NCI-H510A (cell line): ENCODE measurements around the gene RNF5.
"Not testable (repeated sequence)": the region's sequence is repeated elsewhere in the genome, so short reads cannot be mapped to it uniquely, and the experiment has no call there.

ENCODE experiments used
- DNase-seq: peaks from one replicate; lab custom pipeline; 2025; lab: John Stamatoyannopoulos, UW

The RNF5 gene

DNA sequence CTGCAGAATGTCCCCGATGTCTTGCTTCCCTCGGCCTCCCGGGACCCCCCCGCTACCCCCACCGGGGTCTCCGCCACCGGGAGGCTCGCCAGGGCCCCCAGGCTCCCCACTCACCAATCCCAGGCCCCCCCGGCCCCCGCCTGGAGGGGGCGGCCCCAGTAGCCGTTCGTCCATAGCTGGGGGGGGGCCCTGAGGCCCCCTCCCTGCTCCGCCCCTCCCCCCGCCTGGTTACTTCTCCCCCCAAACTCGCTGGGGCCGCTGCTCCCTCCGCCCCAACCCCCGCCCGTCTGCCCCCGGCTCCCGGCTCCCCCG lies 11.5 kb downstream of the RNF5 start:
- DNase-seq: no peak

DNA sequence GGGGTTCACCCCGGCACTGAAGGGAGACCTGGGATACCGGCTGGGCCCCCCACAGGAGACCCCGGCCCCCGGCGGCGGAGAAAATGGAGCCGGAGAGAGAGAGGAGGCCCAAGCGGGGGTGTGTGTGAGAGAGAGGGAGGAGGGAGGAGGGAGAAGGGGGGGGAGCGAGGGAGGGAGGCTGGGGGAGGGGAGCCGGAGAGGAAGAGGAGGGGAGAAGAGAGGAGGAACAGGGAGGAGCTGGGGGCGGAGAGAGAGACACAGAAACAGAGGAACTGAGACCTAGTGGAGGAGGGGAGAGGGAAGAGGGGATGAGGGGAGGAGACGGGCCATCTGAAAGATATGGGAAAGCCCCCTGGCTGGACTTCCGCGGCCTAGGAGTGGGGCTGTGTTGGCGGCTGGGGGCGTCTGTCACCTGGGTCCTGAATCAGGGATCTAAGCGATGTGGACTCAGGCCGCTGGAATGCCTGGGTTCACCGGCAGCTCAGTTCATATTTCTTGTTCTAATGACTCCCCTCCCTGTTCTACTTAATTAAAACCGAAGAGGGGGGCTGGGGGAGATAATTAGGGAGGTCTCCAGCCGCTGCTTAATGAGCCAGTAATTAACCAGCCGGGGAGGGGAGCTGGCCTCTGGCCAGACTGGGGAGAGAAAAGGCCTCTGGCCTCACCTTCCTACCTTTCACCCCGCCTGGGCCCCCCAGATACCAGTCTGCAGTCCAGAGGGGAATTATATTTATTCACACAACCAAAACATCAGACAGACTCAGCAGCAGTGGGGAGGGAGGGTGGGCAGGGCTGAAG lies 12.0 kb downstream of the RNF5 start, which contains the start of gene PBX2:
PBX2 (minus strand) TSS at position 149 of the 798 bp plus-strand sequence. CDS start 287 bp downstream, outside the sequence.
- peak; percentile 82 for DNase-seq

DNA sequence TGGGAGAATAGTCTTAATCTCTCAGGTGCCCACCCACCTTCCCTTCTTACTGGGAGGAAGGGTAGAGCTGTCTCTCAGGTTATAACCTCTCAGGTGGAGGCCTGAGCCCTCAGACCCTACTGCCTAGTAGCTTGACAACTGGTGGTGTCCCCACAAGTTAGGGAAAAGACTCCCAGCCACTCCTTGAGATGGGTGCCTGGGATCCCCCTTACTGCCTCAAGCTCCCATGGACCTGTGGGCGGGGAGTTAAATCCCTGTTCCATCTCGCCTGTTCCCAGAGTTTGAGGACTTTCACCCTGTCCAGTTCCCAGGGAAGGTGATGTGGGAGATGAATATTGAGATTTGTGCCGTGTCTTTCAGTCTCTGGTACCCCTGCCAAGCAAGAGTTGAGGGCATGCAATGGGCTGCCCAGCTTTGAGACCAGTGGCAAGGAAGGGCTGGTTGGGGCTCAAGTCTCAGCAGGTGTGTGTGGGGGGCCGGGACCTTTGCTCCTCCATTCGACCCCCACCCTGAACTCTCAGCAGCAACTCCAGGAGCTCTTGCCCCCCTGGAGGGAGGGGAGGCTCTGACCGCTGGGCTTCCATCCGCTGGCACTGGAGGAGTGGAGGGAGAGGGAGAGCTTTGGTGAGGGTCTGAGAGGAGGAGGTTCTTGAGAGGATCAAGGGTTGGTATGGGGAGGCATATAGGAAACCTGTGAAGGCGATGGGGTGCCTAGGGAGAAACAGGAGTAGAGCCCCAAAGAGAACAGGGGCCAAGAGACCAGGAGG lies 12.9 kb downstream of the RNF5 start:
- DNase-seq: no peak

DNA sequence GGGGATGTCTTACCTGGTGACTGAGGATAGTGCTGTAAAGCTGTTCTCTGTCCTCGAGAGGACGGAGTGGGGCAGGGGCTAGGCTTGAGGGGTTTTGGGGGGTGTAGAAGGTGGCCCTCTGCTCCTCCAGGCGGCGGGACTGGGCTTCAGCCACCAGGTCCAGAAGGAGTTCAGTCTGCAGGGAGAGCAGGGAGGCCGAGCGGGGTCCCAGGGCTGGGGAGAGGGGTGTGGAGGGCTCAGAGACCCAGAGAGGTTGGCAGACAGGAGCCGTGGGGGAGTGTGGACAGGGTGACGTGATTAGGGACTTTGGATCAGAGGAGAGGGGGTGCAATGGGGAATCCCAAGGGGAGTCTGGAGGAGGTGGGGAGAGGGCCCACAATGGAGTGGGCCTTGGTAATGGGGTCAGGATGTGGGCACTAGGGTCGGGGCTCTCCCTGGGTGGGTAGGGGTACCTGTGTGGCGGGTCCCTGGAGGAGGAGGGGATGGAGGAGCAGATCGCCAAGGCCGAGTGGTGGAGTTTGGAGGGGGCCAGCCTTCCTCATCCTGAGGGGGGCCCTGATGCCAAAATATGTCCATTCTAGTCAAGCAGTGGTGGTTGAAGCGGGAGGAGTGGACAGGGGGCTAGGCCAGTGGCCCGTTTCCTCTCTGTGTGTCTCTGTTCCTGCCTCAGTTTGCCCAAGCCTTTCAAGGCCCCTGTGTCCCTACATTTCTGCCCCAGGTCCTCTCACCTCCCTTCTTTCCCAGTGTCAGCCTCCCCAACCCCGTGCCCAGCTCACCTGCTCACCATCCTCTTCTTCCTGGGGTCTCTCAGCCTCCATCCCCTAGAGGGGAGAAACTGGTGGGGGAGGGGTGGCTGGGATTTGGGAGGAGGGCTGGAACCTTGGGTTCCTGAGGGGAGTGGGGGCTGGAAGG lies 13.7 kb downstream of the RNF5 start:
- DNase-seq: no peak

DNA sequence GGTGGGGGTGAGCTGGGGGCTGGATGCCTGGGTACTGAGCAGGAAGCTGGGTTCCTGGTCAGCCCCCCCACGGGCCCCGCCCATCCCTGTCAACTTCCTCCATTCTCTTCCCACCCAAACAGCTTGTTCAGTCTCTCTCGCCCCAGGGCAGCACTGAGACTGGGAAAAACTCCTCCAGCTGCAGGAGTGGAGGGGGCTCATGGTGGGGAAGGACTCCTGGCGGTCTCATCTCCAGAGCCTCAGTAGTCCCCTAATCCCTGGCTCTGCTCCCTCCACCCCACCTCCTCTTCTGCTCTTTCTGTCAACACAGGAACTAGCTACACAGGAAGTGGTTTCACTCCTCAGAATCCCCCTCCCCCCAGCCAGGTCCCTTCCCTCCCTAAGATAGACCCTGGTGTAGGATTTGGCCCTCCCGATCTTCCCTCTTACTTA lies 14.4 kb downstream of the RNF5 start, which contains the start of gene GPSM3:
GPSM3 (minus strand) TSS at position 36 of the 432 bp plus-strand sequence. CDS start 130 bp downstream, outside the sequence.
- DNase-seq: peak; percentile 52

DNA sequence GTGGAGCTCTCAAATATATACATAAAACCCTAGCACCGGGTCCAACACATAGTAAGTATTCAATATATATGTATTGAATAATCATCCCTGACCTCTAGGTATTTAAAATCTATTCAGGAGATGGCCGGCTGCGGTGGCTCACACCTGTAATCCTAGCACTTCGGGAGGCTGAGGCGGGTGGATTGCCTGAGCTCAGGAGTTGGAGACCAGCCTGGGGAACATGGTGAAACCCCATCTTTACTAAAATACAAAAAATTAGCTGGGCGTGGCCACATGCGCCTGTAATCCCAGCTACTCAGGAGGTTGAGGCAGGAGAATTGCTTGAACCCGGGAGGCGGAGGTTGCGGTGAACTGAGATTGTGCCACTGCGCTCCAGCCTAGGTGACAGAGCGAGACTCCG lies 14.9 kb downstream of the RNF5 start:
- DNase-seq: not testable (repeated sequence)

DNA sequence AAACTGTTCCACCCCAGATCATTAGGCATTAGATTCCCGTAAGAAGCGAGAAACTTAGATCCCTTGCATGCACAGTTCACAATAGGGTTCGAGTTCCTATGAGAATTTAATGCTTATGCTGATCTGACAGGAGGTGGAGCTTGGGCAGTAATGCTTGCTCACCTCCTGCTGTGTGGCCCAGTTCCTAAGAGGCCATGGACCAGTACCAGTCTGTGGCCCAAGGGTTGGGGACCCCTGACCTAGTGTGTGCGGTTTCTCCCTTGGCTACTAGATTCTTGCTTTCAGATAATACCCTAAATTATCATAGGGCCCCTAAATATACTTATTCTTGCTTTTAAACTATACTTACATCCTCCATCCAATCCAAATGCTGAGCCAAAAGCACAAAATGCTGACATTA lies 16.2 kb downstream of the RNF5 start:
- no peak for DNase-seq

DNA sequence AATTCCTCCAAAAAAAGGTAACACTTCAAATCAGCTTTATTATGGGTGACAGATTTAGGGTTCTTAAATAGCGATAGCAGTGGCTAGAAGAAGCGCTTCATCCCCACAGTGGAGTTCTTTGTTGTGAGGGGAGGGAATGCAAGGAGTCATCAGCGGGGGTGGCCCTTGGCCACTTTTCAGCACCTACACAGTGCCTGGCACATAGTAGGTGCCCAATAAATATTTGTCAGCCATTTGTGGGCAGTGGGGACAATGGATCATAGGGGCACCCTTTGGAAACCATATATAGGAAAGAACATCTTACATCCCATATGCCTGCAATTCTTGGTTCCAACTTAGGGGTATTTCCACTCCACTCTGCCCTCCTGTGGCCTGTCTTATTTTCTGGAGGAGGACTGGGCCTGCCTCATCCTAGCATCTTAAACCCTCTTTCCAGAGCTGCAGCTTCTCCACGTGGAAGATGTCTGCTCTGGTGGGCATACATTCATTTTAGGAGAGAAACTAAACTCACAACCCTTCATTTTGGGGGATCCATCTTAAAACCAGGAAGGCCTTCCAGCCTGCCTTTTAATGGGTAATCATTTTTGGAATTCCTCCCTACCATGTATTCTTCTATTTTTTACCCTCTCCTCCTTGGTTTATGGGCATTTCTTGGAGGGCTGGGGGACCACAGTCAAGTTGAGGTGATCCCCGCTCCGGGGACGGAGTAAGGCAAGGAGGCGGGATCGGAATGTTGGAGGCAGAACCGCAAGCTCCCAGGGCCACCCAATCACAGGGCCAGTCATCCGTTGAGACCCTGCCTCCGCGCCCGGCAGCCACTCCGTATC lies 16.8 kb downstream of the RNF5 start:
- no peak for DNase-seq

DNA sequence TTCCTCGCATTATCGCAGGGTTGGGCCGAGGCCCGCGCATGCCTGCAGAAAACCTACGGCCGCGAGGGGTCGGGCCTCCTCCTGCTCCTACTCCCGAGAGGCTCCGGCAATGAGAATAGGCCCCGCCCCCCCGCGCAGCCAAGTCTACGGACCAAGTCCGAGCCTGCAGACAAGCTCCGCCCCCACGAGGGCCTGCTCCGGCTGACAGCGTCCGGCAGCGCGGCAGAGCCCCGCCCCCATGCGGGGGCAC lies 17.4 kb downstream of the RNF5 start:
- peak; percentile 100 for DNase-seq

DNA sequence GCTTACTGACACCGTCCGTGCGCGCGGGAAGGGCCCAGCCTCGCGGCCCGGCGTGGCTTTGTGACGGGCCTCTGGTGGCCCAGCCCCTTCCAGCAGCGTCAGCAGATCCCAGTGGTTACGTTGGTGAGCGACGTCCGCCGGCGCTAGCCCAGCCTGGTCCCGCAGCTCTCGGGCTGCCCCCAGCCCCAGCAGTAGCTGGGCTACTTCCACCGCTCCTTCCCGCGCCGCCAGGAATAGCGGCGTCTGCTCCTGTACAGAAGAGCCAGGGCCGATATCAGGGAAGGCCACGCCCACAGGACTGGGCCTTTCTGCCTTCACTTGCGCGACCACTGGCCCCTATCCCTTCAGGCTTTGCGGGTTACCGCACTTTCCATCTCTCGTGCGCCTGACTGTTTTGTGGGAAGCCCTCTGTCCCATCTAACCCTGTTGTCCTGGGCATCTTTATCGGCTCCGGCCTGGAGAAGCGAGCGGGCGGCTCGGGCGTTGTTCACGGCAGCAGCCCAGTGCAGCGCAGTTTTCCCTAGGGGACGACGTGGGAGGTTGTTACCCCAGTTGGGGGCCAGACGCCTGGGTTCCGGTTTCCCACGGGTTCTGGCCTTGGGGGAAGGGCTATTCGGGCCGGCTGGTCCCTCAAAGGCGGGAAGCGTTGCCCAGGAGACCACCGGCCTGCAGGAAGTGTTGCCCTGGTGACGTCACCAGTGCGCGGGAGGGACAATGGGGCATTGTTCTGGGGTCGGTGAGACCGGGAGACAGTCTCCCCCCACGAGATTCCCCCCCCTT lies 17.9 kb downstream of the RNF5 start:
- DNase-seq: peak; percentile 88

DNA sequence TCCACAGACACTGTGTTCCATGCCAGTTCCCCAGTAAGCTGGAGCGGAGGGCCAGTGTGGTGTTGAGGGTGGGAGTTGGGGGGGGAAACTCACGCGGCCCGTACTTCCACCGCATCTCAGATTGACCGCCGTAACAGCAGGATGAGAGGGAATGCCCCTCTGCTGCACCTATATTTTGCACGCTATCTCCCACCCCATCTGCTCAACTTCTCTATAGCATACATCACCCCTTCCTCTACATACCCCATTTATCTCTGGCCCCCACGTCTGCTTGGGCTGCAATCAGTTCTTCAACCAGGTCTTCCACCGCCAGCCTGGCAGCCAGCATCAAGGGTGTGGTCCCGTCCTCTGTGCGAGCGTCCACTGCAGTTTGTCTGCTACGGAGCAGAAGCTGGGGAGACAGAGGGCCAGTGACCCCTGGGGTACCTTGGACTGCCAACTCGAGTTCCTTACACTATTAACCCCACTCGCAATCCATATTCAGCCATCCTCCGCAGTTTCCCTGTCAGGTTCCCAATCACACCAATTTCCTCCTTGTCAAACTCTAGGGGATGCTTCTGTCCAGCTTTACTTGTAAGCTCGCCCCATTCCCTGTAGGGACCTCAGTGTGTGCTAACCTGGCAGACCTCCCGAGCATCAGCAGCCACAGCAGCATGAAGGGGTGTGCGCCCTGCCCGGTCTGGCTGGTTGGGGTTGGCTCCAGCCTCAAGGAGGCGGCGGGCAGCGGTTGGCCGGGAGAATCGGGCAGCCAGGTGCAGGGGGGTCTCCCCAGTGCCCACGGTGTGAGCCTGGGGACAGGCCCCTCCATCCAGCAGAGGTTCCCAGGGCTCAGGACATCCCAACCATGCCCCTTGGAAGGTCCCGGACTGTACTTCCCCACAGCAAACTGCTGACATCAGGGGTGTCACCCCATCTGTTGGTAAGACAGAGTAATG lies 18.7 kb downstream of the RNF5 start:
- no peak for DNase-seq

DNA sequence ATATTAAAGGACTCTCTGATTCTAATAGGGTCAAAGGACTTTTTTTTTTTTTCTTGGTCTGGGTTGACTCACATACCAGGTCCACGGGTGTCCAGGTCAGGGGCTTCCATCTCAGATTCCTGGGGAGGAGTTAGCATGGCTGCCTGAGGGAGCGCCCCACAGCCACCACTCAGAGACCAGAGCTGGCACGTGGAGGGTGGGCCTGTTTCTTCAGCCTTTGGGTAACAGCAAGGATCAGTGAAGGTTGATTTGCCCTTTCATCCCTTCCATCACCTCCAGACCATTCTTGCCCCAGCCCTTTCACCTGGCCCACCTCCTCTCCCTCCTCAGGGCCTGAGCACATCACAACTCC lies 20.1 kb downstream of the RNF5 start:
- DNase-seq: no peak

DNA sequence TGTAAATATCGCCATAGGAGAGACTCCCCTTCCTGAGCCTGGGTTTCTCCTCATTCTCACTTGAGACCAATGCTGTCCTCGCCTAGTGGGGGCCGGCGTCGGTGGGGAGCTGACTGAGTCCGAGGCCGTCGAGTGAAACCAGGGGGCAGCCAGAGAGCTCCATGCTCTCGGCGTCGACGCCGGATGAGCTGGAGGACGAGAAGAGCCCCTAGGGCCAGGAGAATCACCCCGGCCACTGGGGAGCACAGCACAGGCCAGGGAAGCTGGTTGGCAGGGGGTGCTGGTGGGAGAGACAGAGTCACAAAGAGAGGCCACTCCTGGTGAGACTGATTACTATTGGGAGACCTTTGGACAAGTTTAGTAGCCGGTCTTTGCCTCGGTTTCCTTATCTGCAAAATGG lies 20.7 kb downstream of the RNF5 start:
- DNase-seq: no peak

DNA sequence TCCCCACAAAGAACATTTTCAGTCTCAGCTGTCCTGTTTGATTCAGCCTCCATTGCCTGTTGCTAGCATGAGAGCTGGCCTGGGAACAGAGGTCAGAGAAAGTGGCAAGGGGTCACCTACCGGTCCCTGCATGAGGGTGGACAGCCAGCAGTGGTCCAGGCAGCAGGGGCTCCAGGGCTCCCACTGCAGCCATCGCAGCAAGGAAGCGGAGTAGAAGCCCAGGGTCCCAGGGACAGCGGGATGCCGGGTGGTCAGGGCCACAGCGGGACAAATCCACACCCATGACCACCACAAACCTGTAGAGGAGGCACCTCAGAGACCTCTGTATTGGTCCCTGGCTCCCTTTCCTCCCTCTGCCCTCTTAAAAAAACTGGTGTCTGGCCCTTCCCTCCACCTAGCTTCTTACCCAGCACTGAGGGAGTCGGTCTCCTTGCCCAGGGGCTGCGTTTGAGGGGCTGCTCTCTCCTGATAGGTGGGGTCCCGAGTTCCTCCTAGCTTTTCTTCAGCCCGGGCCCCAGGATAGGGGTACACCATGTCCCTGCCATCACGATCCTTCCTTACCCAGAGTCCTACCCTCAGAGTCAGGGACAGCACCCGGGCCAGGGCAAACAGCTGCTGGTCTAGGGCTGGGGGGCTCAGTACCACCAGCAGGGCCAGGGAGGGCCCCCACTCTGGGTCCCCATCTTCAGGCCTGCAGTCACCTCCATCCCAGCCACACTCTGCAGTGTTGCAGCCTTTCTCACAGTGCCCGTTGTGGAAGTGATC lies 22.7 kb downstream of the RNF5 start:
- no peak for DNase-seq

DNA sequence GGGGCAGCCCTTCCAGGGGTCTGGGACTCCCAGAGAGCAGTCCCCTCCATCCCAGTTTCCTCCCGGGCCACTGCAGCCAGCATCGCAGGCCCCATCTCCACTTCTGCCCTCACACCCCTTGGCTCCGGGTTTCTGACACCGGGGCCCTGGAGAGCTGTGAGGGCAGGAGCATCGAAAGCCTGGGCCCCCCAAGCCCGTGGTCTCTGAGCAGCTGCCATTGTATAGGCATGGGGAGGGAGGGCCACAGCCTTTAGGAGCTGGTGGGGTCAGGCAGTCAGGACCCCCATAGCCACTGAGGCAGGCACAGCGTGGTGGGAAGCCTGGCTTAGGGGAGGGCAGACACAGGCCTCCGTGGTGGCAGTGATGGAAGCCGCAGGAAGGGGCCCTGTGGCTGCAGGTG lies 24.0 kb downstream of the RNF5 start:
- DNase-seq: no peak

DNA sequence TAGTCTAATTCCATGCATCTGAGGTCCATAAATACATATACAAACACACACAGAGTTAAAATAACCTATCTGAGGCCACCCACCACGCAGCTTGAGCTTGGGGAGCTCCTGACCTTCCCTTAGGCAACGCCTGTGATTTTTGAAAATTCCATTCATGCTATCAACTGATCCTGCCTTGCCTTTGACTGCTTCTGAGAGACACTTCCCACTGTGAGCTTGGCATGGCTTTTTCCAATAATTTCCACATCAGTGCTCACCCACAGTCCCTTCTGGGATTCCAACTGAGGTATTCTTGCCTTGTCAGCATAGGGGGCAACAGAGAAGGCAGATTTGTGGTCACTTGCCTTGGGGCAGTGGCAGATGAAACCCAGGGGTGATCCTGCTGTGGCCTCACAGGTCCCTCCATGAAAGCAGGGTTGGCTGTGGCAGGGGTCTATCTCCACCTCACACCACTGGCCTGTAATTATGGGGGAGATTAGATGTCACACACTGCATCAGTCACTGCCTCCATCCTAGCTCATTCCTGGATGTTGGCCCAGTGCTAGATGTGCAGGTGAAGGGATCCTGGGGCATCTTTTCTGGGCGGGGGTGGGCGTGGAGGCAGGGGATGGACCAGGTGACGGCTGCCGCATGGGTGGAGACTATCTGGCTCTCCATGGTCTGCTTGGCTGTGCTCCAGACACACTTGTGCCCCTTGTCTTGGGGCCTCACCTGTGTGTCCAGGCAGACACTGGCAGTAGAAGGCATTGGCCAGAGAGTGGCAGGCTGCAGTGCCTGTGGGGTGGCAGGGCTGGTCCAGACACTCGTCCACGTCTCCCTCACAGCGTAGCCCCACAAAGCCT lies 25.4 kb downstream of the RNF5 start:
- no peak for DNase-seq

DNA sequence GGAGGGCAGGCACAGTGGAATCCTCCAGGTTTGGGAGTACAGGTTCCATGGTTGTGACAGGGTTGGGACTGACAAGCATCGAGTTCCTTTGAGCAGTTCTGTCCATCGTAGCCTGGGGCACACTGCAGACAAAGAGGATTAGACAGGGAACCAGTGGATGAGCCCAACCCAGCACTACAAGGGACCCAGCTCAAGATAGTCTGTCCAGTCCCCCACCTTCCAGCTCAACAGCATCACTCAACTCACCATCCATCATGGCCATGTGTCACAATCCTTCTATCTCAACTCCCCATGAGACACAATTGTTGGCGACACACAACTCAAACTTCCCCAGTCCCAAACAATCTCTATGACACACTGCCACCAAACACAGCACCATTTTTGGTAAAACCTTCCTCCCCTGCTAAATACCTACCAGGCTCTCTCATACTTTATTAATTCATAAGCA lies 26.1 kb downstream of the RNF5 start:
- no peak for DNase-seq

DNA sequence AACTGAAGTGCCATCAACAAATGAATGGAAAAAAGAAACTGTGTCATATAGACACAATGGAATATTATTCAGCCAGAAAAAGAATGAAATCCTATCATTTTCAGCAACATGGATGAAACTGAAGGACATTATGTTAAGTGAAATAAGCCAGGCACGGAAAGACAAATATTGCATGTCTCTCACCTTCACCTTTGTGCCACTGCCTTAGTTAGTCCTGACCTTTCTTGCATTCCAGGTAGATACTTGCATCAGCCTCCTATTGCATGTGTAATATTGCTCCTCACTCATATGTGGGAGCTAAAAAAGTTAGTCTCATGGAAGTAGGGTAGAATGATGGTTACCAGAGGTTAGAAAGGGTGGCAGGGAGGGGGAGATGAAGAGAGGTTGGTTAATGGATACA lies 30.8 kb downstream of the RNF5 start:
- no peak for DNase-seq
